Spleen (tissue), 7 donors: ENCODE data around the gene CYP4F3.
"Not testable (repeated sequence)": the region's sequence is repeated elsewhere in the genome, so short reads cannot be mapped to it uniquely, and the experiment has no call there.

Experiments
- POLR2A ChIP-seq, 3 donors: fragments of 450-650 bp; IDR thresholded peaks; one replicate each; pipeline ENCODE4 v1.5.1; 2017; ENCODE audit warnings: antibody characterized with exemption in 3 of 3, mild to moderate bottlenecking in 1 of 3
- TF ChIP-seq, protein P1 (sequence below), 11 experiments: fragments of 200-600 bp in 7 of 11; fragments of 450-650 bp in 4 of 11; sonication (generic) in 4 of 11; IDR thresholded peaks in 8 of 11; conservative IDR thresholded peaks in 3 of 11; 1 replicate in 7 of 11; 2 replicates in 4 of 11; pipeline versions ENCODE4 v1.4.0 to v1.8.0; 2016 to 2021; ENCODE audit warnings: antibody characterized with exemption in 11 of 11, inconsistent platforms in 4 of 11, mild to moderate bottlenecking in 1 of 11
- donor health status: DM: no; HTN: no; CAD: no; lungs with moderate emphysema.
- donor health status: DM: no; HTN: no; CAD: no.
- donor health status: DM: no; HTN: no; CAD: no.

DNA sequence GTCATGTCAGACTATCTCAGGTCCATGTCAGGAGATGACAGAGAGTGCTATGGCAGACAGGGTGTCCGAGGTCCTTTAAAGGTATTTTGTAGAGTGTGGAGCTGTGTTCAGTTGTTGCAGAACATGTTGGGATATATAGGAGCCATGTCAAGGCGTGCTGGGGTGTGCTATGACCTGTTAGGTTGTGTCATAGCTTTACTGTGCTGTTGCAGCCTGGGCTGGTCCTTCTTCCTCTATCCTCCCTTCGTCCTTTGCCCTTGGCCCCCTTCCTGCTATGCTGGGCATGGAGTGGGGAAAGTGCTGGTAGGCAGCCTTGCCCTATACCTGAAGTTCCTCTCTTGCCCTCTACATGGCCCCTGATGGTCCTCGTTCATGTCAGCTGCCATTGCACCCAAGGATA, 39.2 kb downstream of the CYP4F3 start:
- TF ChIP-seq, protein P1, sequence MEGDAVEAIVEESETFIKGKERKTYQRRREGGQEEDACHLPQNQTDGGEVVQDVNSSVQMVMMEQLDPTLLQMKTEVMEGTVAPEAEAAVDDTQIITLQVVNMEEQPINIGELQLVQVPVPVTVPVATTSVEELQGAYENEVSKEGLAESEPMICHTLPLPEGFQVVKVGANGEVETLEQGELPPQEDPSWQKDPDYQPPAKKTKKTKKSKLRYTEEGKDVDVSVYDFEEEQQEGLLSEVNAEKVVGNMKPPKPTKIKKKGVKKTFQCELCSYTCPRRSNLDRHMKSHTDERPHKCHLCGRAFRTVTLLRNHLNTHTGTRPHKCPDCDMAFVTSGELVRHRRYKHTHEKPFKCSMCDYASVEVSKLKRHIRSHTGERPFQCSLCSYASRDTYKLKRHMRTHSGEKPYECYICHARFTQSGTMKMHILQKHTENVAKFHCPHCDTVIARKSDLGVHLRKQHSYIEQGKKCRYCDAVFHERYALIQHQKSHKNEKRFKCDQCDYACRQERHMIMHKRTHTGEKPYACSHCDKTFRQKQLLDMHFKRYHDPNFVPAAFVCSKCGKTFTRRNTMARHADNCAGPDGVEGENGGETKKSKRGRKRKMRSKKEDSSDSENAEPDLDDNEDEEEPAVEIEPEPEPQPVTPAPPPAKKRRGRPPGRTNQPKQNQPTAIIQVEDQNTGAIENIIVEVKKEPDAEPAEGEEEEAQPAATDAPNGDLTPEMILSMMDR (IDR thresholded peaks at IDR 0.05 in 8 of 11, conservative IDR thresholded peaks at IDR 0.05 in 3 of 11), result not testable (repeated sequence)
- not testable (repeated sequence) for TF ChIP-seq POLR2A (IDR thresholded peaks at IDR 0.05)
